Astrocyte (in vitro differentiated cells and primary cell): ENCODE measurements around the gene ASPHD2. TPM values are rescaled to one million over a fixed set of nuclear protein-coding genes. Genes with fewer than 3 reads are reported as not detected.

ENCODE experiments used
- DNase-seq: peaks from one replicate; pipeline ENCODE4 v3.0.0-alpha.2; 2010; ENCODE audit warnings: low read depth
- FAIRE-seq: peaks from 2 replicates; lab custom pipeline; 2011; peaks lifted over from hg19 to GRCh38; lab: Jason Lieb, UNC
- H2AFZ ChIP-seq: 2 replicates; pipeline ENCODE4 v1.6.0; 2012; ENCODE audit warnings: low read depth, low read length, inconsistent platforms
- H3K27ac ChIP-seq: 2 replicates; pipeline ENCODE4 v1.5.1; 2011; ENCODE audit warnings: low read depth, low read length, inconsistent platforms
- H3K27me3 ChIP-seq: 2 replicates; pipeline ENCODE4 v1.6.0; 2011; ENCODE audit warnings: low read length, inconsistent platforms; ENCODE audit not compliant: insufficient read depth
- H3K36me3 ChIP-seq: 2 replicates; pipeline ENCODE4 v1.5.1; 2011; ENCODE audit warnings: low read length, inconsistent platforms; ENCODE audit not compliant: insufficient read depth
- H3K4me1 ChIP-seq: 2 replicates; pipeline ENCODE4 v1.5.1; 2011; ENCODE audit warnings: low read length, inconsistent platforms; ENCODE audit not compliant: insufficient read depth
- H3K4me2 ChIP-seq: 2 replicates; pipeline ENCODE4 v1.6.0; 2012; ENCODE audit warnings: low read length, inconsistent platforms
- H3K4me3 ChIP-seq: 2 replicates; pipeline ENCODE4 v1.5.1; 2011; ENCODE audit warnings: low read depth, mild to moderate bottlenecking, low read length, inconsistent platforms; ENCODE audit not compliant: insufficient read depth
- H3K79me2 ChIP-seq: 2 replicates; pipeline ENCODE4 v1.6.0; 2012; ENCODE audit warnings: mild to moderate bottlenecking, low read length, inconsistent platforms; ENCODE audit not compliant: insufficient read depth
- H3K9ac ChIP-seq: 2 replicates; pipeline ENCODE4 v1.6.0; 2012; ENCODE audit warnings: mild to moderate bottlenecking, low read length, inconsistent platforms
- H3K9me3 ChIP-seq: 2 replicates; pipeline ENCODE4 v1.5.1; 2012; ENCODE audit warnings: low read depth, mild to moderate bottlenecking, low read length, inconsistent platforms; ENCODE audit not compliant: insufficient read depth
- H4K20me1 ChIP-seq: 2 replicates; pipeline ENCODE4 v1.6.0; 2012; ENCODE audit warnings: low read length, inconsistent platforms; ENCODE audit not compliant: insufficient read depth
- H3K27ac Mint-ChIP-seq: one replicate; pipeline ENCODE4 v1.8.0; 2021; ENCODE audit warnings: mild to moderate bottlenecking, mixed read lengths; ENCODE audit not compliant: unreplicated experiment
- H3K27me3 Mint-ChIP-seq: one replicate; pipeline ENCODE4 v1.8.0; 2021; ENCODE audit warnings: low read depth, mixed read lengths; ENCODE audit not compliant: unreplicated experiment
- H3K36me3 Mint-ChIP-seq: one replicate; pipeline ENCODE4 v1.8.0; 2021; ENCODE audit warnings: low read depth, mixed read lengths; ENCODE audit not compliant: unreplicated experiment
- H3K4me1 Mint-ChIP-seq: one replicate; pipeline ENCODE4 v1.8.0; 2021; ENCODE audit warnings: low read depth, mixed read lengths; ENCODE audit not compliant: unreplicated experiment
- H3K4me3 Mint-ChIP-seq: one replicate; pipeline ENCODE4 v1.8.0; 2021; ENCODE audit warnings: mild to moderate bottlenecking, moderate library complexity, mixed read lengths; ENCODE audit not compliant: unreplicated experiment
- H3K9me3 Mint-ChIP-seq: one replicate; pipeline ENCODE4 v1.8.0; 2021; ENCODE audit warnings: mild to moderate bottlenecking, mixed read lengths; ENCODE audit not compliant: unreplicated experiment
- EZH2 ChIP-seq: IDR thresholded peaks from 2 replicates; pipeline ENCODE4 v1.6.1; 2012; ENCODE audit warnings: mild to moderate bottlenecking, low read length, inconsistent platforms; ENCODE audit not compliant: insufficient read depth
- total RNA-seq: library from RNA; stranded (reverse); gene quantifications from 2 replicates; pipeline ENCODE4 v1.2.1, GENCODE V29; 2021
- TF ChIP-seq, protein P1 (sequence below): IDR thresholded peaks from 2 replicates; pipeline ENCODE4 v1.5.1; 2011; ENCODE audit warnings: low read depth, mild to moderate bottlenecking, inconsistent platforms, low read length, moderate library complexity; ENCODE audit not compliant: insufficient read depth

The ASPHD2 gene
- total RNA-seq, 1 donor from 2014 or later = 11.7 TPM

DNA sequence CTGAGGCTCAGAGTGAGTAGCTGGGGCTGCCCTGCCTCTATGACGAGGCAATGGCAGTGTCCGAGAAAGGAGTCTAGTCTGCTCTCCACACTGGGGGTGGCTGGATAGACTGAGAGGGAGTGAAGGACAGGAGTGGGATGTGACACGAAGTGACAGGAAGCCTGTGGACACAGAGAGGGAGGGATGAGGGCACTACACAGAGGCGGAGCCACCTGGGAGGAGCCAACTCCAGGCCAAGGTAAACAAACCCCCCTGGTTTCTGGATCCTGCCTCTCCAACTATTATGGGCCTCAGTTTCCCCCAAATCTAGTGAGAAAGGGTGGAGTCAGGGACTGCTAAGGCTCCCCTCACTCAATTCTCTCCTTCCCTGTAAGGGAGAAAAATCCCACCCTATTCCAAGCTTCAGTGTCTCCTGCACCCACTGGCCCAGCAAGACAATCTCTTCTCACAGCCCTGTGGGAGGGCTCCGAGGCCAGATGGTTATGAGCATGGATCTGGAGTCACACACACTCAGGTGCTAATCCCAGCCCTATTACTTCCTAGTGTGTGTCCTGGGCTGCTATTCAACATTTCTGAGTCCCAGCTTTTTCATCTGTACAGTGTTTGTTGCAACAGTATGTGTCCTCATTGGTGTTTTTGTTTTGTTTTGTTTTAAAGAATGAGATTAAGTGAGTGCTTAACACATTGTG, 24.9 kb downstream of the ASPHD2 start:
- Mint-ChIP-seq H3K27ac (no peak overlapping the region), H3K4me3 (no peak overlapping the region), H3K27me3 (no peaks in the 10 kb centered on the region), H3K36me3 (peaks cover 32% of the 10 kb centered on the region), H3K4me1 (no peaks in the 10 kb centered on the region), H3K9me3 (no peaks in the 10 kb centered on the region)
- Histone ChIP-seq H4K20me1 (peaks cover 4% of the 10 kb centered on the region), H3K4me2 (no peak overlapping the region), H3K79me2 (no peaks in the 10 kb centered on the region), H3K27ac (no peak overlapping the region), H3K27me3 (no peaks in the 10 kb centered on the region), H3K9ac (no peak overlapping the region), H3K4me1 (no peaks in the 10 kb centered on the region), H3K36me3 (peaks cover 7% of the 10 kb centered on the region), H2AFZ (no peak overlapping the region), H3K9me3 (no peaks in the 10 kb centered on the region), H3K4me3 (no peak overlapping the region)
- DNase-seq (no peak), FAIRE-seq (no peak)
- TF ChIP-seq EZH2 = no peak
- TF ChIP-seq, protein P1, sequence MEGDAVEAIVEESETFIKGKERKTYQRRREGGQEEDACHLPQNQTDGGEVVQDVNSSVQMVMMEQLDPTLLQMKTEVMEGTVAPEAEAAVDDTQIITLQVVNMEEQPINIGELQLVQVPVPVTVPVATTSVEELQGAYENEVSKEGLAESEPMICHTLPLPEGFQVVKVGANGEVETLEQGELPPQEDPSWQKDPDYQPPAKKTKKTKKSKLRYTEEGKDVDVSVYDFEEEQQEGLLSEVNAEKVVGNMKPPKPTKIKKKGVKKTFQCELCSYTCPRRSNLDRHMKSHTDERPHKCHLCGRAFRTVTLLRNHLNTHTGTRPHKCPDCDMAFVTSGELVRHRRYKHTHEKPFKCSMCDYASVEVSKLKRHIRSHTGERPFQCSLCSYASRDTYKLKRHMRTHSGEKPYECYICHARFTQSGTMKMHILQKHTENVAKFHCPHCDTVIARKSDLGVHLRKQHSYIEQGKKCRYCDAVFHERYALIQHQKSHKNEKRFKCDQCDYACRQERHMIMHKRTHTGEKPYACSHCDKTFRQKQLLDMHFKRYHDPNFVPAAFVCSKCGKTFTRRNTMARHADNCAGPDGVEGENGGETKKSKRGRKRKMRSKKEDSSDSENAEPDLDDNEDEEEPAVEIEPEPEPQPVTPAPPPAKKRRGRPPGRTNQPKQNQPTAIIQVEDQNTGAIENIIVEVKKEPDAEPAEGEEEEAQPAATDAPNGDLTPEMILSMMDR = no peak

DNA sequence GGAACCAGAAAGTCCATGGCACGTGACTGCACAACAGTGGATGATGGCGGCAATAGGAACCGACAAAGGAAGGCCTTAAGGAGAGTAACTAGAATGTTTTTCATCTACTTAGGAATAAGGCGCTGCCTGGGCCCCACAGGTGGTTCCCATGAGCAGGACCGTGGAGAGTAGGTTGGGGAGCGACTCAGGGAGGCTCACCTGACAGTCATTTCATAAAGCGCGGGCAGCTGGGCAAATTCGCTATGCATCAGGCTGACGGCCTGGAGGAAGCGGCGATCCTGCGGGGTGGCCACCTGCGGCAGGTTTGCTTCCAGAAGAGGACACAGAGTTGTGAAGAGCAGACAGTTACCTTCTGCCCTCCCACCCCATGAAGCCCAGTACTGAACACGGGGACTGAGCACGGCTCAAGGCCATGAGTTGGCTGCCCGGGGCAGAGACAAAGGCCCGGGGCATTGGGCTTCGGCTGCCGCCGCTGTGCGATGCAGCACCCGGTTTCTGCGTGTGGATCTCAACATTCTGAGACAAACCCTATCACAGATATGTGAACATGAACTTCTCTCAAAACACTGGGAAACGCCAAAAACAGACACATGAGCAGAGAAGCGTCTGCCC, 28.7 kb downstream of the ASPHD2 start:
- H3K4me3 Mint-ChIP-seq = no peak overlapping the region
- Histone ChIP-seq H3K27ac (no peak overlapping the region), H3K9me3 (no peaks in the 10 kb centered on the region), H4K20me1 (peaks cover 24% of the 10 kb centered on the region), H3K4me1 (no peaks in the 10 kb centered on the region), H3K9ac (no peak overlapping the region), H3K27me3 (no peaks in the 10 kb centered on the region), H3K4me3 (no peak overlapping the region), H3K36me3 (peaks cover 7% of the 10 kb centered on the region), H3K79me2 (peaks cover 7% of the 10 kb centered on the region), H2AFZ (no peak overlapping the region), H3K4me2 (no peak overlapping the region)
- H3K27me3 Mint-ChIP-seq = no peaks in the 10 kb centered on the region
- DNase-seq (no peak), FAIRE-seq (no peak)
- peaks cover 19% of the 10 kb centered on the region for H3K36me3 Mint-ChIP-seq
- no peaks in the 10 kb centered on the region for H3K9me3 Mint-ChIP-seq
- TF ChIP-seq, protein P1 = no peak
- no peak for TF ChIP-seq EZH2
- no peak overlapping the region for H3K27ac Mint-ChIP-seq
- H3K4me1 Mint-ChIP-seq = peaks cover 11% of the 10 kb centered on the region

DNA sequence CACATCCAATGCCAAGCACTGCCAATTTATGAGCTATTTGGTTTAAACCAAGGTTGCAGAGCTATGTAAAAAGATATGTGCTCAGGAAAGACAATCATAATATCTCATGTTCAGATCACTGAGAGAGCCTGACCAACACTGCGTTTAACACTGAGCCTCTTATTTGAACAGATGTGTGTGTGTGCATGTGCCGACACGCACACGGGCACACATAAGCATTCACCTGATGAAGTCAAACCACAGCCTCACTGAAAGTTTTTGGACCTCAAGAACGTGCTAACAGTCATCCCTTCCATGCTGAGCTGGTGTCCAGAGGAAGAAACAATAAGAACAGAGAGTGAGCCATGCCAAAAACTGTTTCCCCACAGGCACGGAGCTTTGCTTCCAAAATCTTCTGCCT, 31.1 kb downstream of the ASPHD2 start:
- peaks cover 15% of the 10 kb centered on the region for H3K36me3 ChIP-seq
- Mint-ChIP-seq H3K36me3 (peaks cover 32% of the 10 kb centered on the region), H3K9me3 (no peaks in the 10 kb centered on the region), H3K4me1 (peaks cover 22% of the 10 kb centered on the region), H3K4me3 (no peak overlapping the region), H3K27me3 (no peaks in the 10 kb centered on the region), H3K27ac (no peak overlapping the region)
- H3K4me3 ChIP-seq = no peak overlapping the region
- FAIRE-seq = no peak
- H3K27ac ChIP-seq = no peak overlapping the region
- H3K4me1 ChIP-seq = peaks cover 8% of the 10 kb centered on the region
- TF ChIP-seq, protein P1 = no peak
- TF ChIP-seq EZH2 = no peak
- H3K27me3 ChIP-seq = no peaks in the 10 kb centered on the region
- H3K9ac ChIP-seq = no peak overlapping the region
- H3K79me2 ChIP-seq = peaks cover 7% of the 10 kb centered on the region
- H2AFZ ChIP-seq = no peak overlapping the region
- H4K20me1 ChIP-seq = peaks cover 29% of the 10 kb centered on the region
- DNase-seq = no peak
- H3K9me3 ChIP-seq = no peaks in the 10 kb centered on the region
- H3K4me2 ChIP-seq = no peak overlapping the region
